H1 (cell line): Measurements from ENCODE around the gene TSC22D3.

Source experiments
- NRF1 ChIP-seq: IDR thresholded peaks from 2 replicates; pipeline ENCODE4 v1.6.1; 2011; ENCODE audit warnings: mild to moderate bottlenecking, low read depth, low read length, improper control_type of control experiment
- TF ChIP-seq, protein P1 (sequence below), 3 experiments: IDR thresholded peaks; 1 replicate in 2 of 3; 2 replicates in 1 of 3; pipeline versions ENCODE4 v1.5.1 to v1.6.1; 2011; ENCODE audit warnings: low read length in 3 of 3, mild to moderate bottlenecking in 3 of 3, inconsistent platforms in 2 of 3, low read depth in 1 of 3, moderate library complexity in 1 of 3; ENCODE audit not compliant: insufficient read depth in 1 of 3; ENCODE audit errors: control extremely low read depth in 1 of 3

- TF ChIP-seq, protein P1, sequence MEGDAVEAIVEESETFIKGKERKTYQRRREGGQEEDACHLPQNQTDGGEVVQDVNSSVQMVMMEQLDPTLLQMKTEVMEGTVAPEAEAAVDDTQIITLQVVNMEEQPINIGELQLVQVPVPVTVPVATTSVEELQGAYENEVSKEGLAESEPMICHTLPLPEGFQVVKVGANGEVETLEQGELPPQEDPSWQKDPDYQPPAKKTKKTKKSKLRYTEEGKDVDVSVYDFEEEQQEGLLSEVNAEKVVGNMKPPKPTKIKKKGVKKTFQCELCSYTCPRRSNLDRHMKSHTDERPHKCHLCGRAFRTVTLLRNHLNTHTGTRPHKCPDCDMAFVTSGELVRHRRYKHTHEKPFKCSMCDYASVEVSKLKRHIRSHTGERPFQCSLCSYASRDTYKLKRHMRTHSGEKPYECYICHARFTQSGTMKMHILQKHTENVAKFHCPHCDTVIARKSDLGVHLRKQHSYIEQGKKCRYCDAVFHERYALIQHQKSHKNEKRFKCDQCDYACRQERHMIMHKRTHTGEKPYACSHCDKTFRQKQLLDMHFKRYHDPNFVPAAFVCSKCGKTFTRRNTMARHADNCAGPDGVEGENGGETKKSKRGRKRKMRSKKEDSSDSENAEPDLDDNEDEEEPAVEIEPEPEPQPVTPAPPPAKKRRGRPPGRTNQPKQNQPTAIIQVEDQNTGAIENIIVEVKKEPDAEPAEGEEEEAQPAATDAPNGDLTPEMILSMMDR (IDR thresholded peaks at IDR 0.05; ENCODE audit: control extremely low read depth in 1 of 3, insufficient read depth in 1 of 3, low read depth in 1 of 3, low read length in 3 of 3), result no peak
- no peak for TF ChIP-seq NRF1
Measured at GRCh38 chrX:107726816-107727534, 48.6 kb downstream of the TSC22D3 start.
